H54 (cell line): ENCODE data around the gene NPW.
"Not testable (repeated sequence)": the region's sequence is repeated elsewhere in the genome, so short reads cannot be mapped to it uniquely, and the experiment has no call there.

ENCODE experiments used
- DNase-seq: peaks from one replicate; pipeline ENCODE4 v3.0.0; 2011; ENCODE audit warnings: low spot score, mixed read lengths; ENCODE audit not compliant: insufficient read length
- FAIRE-seq: peaks from 3 replicates; lab custom pipeline; 2011; peaks lifted over from hg19 to GRCh38; lab: Jason Lieb, UNC
- POLR2A ChIP-seq: IDR thresholded peaks from 2 replicates; pipeline ENCODE4 v1.6.1; 2011; ENCODE audit warnings: low read depth, mild to moderate bottlenecking, low read length

Gene NPW

DNA sequence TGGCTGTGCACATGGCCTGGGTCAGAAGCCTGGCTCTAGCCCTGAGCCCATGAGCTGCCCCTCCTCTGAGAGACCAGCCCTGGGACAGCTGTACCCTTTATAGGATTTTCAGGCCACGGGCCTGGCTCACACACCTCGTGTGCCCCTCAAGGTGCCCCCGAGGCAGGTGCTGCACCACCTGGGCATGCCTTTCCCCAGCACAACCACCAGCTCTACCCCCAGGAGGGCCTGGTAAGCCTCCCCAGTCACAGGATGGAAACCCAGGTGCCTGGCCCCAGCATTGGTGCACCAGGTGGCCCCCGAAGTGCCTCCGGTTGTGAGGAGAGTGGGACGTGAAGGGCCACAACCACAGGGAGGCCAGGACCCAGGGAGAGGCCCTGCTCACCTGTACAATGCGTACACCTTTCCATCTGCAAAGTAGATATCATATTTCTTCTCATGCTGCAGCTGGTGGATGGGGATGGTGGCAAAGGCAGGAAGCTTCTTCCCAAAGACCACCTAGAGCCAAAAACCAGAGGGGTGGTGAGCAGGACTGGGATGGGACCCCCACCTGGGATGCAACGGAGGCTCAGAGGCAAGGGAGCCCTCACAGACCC lies 16.3 kb upstream of the NPW start:
- no peak for TF ChIP-seq POLR2A
- no peak for FAIRE-seq
- DNase-seq, result no peak

DNA sequence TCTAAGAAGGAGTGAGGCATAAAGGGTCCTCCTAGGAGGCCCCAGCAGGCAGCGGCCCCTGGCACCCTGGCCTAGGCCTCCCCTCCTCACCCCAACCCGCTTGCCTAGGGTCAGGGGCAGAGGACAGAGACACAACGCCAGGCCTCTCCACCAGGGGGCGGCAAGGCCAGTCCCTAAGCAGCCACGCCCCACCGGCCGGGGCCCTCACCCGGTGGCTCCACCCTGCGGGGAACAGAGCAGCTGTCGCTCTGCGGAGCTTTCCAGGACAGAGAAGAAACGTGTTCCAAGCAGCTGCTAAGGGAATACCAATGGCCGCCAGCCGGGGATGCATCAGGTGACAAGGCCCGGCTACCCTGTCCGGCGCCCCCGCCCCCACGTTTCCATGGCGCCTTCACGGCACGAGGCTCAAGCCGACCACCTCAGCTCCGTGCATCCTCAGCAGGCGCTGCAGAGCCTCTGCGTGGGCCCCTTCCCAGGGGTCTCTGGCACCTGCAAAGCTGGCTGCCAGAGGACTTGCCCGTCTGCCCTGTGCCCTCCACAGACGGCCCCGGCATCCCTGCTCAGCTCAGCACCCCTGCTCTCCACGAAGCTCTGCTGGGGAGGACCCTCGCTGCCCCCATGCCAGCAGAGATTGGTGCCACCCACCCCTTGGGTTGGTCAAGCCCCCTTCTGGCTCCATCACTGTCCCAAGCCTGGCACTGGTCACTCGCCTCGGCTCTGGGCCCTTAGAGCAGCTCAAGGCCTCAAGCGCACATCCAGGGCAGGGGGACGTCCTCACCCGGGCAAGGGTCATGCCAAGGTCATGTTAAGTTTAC lies 15.6 kb upstream of the NPW start:
- FAIRE-seq (no peak), DNase-seq (peak; percentile 94)
- TF ChIP-seq POLR2A, result no peak

DNA sequence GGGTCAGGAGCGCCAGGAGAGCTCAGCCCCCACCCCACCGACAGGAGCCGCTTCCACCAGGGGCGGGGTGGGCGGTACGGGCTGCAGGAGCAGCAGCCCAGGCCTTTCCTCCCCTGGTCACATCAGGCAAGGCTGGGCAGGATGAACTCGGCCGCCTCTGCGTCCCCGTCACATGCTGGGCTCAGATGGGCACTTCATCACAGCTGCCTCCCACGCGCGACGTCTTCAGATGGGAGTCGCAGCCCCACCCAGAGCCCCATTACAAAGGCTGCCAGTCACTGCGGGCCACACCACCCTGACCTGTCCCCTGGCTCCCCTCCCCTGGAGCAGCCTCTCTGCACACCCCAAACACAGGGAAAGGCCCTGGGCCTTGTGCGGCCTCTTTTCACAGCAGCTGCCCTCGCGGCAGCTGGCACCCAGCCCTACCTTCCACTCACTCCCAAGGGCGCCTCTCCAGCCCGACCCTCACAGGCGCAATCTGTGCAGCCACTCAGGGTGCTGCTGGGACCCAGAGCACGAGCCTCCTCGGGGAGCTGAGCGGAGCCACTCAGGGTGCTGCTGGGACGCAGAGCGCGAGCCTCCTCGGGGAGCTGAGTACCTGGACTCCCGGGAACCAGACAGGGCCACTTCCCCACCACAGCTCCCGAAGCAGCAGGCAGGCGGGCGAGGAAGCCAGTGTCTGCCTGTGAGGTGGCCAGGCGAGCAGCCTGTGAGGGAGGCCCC lies 14.6 kb upstream of the NPW start:
- DNase-seq (no peak), FAIRE-seq (no peak)
- TF ChIP-seq POLR2A, result no peak

DNA sequence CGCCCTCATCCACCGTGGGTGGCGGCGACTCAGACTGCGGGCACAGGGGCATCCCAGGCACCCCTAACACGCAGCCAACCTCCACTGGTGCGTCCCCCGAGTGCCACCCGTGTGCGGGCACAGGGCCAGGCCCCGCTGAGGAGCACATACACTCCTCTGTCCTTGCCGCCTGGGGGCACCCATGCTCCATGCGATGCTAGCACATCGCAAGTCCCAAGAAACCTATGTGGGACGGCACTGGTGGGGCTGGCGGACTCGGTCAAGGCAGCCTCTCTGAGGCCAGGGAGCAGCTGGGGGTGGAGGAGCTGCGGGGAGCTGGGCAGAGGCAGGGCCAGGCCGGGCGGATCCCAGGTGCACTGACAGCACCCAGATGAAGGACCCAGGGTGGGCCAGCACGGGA lies 13.9 kb upstream of the NPW start:
- no peak for TF ChIP-seq POLR2A
- DNase-seq, result no peak

DNA sequence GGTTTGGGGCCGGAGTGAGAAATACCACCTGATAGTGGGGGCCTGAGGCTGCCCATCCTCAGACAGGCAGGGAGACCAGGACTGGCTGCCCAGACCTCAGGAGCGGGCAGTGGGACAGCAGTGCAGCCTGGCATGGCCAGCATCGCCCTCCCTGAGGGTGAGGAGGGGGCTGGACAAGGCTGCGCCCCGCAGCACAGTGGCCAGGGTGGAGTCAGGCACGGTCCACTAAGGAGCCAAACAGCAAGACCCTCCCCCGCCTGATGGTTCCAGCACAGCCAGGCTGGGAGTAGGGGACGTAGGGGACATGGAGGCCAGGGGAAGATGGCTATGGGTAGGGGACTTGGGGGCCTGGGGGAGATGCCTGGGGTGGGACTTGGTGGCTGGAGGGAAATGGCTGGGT lies 13.3 kb upstream of the NPW start:
- no peak for DNase-seq
- no peak for TF ChIP-seq POLR2A
- no peak for FAIRE-seq

More for the DNA sequence above, 13.9 kb upstream of the NPW start:
- no peak for FAIRE-seq

DNA sequence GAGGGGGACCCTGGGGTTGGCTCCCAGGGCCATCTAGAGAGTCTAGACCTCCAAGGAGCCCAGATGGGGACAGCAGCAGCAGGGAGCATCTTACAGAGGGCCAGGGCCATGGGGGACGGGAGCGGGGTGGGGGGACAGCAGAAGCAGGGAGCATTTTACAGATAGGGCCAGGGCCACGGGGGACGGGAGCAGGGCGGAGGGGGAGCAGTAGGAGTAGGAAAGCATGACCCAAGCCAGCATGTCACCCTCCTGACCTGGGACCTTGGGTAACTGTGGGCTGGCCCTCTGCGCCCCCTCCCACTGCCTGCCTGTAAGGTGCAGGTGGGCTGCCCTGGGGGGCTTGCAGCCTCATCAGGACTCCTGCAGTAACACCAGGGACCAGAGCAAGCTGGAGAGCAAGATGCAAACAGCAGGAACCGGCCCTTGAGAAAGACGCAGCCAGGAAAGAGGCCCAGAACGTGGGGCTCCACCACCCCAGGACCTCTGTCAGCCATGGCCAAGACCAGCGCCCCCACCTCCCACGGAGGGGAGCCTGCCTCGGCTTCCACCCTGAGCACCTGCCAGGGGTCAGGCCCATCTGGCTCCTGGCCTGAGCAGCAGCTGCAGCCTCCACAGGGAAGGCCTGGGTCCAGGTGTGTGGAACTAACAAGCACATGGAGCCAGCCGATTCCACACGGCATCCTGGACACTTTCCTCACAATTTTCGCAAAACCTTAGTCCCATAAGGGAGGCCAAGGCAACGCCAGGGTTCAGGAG lies 12.3 kb upstream of the NPW start:
- DNase-seq, result no peak
- TF ChIP-seq POLR2A, result no peak
- FAIRE-seq, result no peak

DNA sequence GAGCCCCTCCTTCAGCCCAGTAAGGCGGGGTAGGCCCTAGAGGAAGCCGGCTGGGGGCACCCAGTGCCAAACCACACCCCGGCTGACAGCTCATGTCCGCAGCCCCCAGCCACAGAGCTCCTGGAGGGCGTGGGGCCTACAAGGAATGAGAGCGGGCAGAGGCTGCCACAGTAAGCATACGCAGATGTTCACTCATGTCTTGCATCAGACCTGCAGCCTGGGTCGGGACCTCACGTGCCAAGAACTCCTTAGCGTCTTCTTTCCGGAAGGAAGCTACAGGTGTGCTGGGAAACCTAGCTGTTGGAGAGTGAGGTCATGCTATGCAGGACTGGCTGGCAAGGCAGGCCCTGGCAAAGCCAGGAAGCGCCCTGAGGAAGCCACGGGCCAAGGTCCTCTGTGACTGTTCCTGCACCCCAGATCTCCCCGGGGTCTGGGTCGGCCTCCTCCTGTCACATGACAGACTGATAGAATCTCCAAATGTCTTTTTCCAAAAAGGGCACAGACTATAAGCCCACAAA lies 11.5 kb upstream of the NPW start:
- no peak for TF ChIP-seq POLR2A
- FAIRE-seq (no peak), DNase-seq (no peak)

DNA sequence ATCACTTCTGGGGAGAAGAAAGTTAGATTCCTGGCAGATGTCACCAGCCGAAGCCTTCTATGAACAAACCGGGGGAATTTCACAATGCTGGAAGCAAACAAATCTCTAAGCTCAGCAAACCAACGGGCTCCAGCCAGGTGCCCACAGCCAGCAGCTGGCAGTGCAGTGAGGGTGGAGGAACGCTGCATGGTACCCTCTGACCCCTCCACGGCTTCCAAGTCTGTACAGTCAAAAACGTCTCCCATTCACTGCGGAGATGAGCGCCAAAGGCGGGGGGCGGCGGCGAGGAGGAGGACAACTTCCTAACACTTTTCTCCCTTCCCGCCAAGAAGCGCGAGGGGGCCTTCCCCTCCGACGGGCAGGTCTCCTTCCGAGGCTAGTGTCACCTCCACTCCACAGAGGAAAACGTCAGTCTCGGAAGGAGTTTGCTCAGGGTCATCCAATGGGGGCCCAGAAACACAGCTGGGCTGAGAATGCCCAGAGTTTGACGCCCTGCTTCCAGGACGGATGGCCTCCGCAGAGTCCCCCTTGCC lies 10.9 kb upstream of the NPW start:
- no peak for TF ChIP-seq POLR2A
- FAIRE-seq (no peak), DNase-seq (no peak)

DNA sequence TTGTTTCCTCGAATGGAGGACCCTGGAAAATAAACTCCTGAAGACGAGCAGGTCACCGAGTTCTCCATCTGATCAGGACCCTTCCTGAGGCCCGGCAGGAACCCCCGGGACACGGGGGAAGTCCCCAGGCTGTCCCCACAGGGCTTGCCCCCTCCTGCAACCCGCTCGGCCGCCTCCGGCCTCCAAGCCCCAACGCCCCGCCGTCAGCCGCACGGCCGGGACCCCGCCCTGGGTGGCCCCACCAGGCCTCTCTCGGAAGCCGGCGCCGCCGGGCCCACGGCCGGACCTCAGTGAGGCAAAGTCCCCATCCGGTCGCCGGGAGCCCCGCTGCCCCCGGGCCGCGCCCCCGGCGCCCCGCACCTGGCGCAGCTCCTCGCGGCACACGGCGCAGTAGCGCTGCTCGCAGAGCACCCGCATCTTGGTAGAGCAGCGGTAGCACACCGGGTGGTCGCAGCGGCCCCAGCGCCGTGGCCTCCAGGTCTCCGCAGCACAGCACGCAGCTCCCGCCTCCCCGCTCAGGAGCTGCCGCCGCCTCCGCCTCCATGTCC lies 10.3 kb upstream of the NPW start:
- TF ChIP-seq POLR2A, result no peak
- no peak for DNase-seq
- FAIRE-seq, result no peak

DNA sequence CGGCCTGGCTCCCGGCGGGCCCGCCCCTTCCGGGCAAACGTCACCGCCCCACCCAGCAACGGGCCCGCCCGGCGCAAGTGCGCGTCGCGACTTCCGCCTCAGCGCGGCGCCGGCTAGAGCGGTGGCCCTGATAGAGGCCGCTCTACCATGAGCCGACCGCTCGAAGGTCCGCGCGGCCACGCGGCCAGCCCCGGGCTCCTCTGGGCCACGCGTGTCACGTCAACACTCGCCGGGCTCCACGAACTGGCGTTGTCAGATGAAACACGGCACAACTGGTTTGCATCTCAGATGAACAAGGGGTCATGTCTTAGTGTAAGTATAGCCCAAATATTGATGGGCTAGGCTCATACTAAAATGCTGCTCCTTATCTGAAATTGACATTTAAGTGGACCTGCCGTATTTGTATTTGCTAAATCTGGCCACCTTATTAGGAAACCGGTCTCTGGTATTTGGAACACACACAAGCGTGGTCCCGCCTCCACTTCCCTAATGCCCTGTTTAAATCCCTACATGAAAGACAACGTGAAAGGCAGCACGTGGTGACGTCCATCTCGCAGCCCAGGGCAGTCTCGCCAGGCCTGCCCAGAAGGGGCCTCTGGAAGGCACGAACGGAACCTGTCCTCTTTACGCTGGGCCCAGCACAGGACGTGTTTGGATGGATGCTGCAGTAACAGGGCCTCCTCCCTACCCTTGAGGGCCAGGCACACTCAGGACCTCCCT lies 9.6 kb upstream of the NPW start, which contains the start of gene ZNF598:
Gene ZNF598 (minus strand): TSS at position 31 of the 720 bp plus-strand sequence.
- peak; percentile 89 for DNase-seq

DNA sequence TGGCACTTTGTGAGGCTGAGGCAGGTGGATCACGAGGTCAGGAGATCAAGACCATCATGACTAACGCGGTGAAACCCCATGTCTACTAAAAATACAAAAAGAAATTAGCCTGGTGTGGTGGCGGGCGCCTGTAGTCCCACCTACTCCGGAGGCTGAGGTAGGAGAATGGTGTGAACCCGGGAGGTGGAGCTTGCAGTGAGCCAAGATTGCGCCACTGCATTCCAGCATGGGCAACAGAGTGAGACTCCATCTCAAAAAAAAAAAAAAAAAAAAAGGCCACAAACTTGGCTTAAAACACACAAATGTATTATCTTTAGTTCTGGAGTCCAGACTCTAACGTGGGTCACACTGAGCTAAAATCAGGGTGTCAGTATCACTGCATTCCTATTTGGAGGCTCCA lies 7.9 kb upstream of the NPW start:
- not testable (repeated sequence) for DNase-seq, FAIRE-seq

More for the DNA sequence above, 9.6 kb upstream of the NPW start, which contains the start of gene ZNF598:
- no peak for FAIRE-seq
- TF ChIP-seq POLR2A, result peak; percentile 83

DNA sequence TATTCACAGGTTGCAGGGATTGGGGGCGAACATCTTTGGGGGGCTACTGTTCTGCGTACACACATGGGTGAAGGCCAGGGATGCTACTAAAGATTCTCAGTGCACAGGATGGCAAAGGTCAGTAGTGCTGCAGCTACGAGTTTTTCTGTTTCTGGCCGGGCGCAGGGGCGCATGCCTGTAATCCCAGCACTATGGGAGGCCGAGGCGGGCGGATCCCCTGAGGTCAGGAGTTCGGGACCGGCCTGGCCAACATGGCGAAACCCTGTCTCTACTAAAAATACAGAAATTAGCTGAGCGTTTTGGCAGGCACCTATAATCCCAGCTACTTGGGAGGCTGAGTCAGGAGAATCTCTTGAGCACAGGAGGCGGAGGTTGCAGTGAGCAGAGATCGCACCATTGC lies 6.1 kb upstream of the NPW start:
- TF ChIP-seq POLR2A, result no peak
- no peak for FAIRE-seq
- DNase-seq, result no peak
